Tibial nerve (tissue), 3 donors: ENCODE measurements around the gene ZRANB1.

Source experiments
- CTCF ChIP-seq, 5 experiments: fragments of 200-600 bp in 3 of 5; fragments of 450-650 bp in 2 of 5; sonication (generic) in 3 of 5; IDR thresholded peaks; one replicate each; pipeline ENCODE4 v1.5.1; 2016 to 2019; ENCODE audit warnings: antibody characterized with exemption in 5 of 5, mild to moderate bottlenecking in 3 of 5, moderate library complexity in 2 of 5
- POLR2A ChIP-seq, 2 donors: fragments of 450-650 bp; IDR thresholded peaks; one replicate each; pipeline ENCODE4 v1.6.1; 2017; ENCODE audit warnings: antibody characterized with exemption in 2 of 2, mild to moderate bottlenecking in 2 of 2, moderate library complexity in 2 of 2

DNA sequence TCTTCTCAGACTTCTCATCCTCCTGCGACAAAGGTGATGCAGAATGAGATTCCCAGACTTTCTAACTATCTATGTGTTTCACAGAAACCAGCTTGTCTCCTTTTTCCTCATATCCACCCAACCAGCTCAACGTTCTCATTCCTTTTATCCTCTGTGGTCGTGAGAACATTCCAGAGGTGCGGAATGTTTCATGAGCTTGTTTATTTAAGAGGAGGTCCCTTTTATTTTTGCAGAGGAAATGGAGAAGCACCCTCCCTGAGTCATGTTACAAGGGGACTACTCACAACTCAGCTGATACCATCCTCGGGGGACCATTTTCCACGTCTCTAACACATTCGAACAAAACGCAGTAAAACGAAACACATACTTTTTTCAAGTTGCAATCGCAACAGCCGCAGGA is 93.2 kb downstream of the ZRANB1 start:
- TF ChIP-seq POLR2A (IDR thresholded peaks at IDR 0.05) = no peak
- no peak for TF ChIP-seq CTCF (IDR thresholded peaks at IDR 0.05)
